HG02870 (cell line): ENCODE measurements around the gene CIROP.
A peak's percentile ranks its signal among the peaks of the same experiment; 100 is the strongest.

Source experiments
- ATAC-seq: cut with Tn5 transposase; IDR thresholded peaks from one replicate; pipeline ENCODE4 v1.9.1; 2021; ENCODE audit warnings: mild to moderate bottlenecking, moderate library complexity; ENCODE audit not compliant: unreplicated experiment

The CIROP gene

DNA sequence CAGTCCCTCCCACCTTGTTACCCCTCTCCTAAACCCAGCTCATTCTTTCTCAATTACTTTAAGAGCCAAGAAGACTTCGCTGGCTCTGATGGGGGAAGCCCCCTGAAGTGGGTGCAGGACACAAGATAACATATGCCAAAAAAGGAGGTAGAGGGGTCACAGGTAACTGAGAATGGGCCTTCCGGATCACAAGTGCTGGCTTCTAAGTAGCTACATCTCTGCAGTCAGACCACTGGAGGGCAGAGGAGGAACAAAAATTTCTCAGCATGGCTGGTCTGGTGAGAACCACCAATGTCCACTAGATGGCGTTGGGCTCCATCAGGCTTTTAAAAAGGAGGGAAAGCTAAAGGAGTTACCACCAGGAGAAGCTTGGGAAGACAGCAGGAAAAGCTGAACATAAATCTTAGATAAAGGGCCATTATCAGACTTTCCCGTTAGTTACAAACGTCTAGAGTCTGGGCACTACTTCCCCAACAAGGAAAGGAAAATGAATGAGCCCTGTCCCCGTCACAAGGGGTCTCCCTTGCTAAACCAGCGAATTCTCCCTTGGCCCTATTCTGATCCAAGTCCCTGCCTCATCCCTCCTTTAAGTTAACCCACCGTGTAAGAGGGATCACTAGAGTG lies 35.9 kb downstream of the CIROP start:
- ATAC-seq, result peak; percentile 47

- no peak for ATAC-seq
Observed at GRCh38 chr14:23067847-23068788, 36.7 kb downstream of the CIROP start.

DNA sequence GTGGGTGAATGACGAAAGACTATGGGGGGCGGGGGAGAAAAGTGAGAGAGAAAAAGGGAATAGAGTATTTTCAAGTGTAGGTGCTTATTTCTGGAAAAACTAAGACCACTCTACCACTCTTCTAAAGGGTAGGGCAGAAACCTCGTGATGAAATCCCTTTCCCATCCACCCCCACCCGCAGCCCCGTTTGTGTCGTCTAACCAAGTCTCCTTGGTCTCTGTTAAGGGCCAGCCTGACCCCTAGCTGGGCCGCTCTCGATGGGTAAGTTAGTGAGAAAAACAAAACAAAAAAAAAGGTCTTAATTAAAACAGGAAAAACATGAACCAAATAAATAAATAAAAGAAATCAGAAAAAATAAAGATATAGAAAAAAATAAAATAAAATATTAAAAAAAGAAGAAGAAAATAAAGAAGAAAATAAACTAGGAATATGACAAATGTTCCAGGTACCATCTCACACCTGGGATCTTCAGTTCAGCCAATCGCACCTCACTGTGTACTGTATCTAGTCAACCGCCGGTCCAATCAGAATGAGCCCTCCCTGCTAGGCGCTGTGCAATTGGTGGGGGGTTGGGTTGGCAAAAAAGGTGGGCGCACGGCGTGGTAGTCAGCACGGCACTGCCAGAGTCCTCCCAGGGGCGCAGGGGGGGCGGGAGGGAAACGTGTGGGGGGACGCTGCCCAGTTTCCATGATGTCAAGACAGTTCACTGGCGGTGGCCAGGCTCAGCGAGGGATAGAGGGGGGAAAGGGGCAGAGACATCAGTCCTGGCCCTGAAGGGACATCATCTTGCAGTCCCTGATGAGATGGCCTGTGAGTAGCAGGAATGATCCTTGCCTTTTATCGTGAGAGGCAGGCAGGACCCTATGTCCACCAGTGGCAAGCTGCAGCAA lies 37.7 kb downstream of the CIROP start:
- ATAC-seq, result no peak

- no peak for ATAC-seq
Observed at GRCh38 chr14:23066368-23066767, 38.4 kb downstream of the CIROP start.

DNA sequence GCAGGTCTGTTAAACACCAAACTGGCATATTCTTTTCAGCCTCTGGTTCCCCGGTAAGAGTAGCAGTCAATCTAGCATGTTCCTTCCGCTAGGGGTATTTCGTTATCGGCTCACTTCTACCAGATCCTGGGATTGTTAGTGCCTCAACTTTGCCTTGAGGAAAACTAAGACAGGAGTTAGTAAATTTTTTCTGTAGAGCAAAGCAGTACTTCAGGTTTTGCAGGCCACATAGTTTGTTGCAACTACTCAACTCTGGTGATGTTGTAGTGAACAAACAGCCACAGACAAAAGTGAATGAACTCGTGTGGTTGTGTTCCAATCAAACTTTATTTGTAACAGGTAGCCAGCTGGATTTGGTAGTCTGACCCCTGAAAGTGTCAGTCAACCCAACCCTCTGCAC lies 41.2 kb downstream of the CIROP start:
- ATAC-seq, result no peak

- no peak for ATAC-seq
Observed at GRCh38 chr14:23062002-23062401, 42.8 kb downstream of the CIROP start.

- no peak for ATAC-seq
Observed at GRCh38 chr14:23060536-23061260, 44.1 kb downstream of the CIROP start.

DNA sequence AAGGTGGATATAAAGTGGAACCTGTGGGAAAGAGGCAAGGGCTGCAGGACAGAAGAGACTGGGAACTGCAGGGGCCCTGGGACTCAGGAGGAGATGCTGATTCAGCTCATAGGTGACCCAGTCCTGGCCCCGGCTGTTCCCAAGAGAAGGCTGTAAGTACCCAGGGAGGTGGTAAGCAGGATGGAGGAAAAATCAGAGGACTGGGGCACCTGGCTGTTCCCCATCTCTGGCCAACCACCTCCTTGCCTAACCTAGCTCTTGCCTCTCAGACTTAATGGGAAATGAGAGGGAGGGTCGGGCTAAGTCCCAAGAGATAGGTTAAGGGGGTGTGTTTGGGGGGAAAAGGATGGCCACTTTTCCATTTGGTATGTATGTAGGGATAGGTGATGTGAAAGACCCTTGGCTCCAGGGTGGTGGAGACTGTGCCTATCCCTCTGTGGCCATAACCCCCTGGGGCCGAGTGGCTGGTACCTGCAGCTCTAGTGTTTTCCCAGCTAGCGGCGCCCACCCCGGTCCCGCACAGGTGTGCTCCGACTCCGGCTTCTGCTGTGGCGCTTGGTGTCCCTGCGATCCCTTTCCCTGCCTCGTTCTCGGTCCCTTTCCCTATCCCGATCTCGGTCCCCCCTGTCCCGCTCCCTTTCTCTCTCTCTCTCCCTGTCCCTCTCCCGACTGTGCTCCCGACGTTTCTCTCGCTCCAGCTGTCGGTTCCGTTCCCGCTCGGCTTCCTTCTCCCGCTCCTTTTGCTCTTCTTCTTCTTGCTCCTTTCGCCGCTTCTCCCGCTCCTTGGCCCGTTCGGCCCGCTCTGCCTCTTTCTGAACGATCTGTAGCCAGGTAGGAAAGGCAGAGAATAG lies 45.9 kb downstream of the CIROP start:
- no peak for ATAC-seq

GRCh38 chr14:23057757-23058653 lies 46.8 kb downstream of the CIROP start:
- peak; percentile 49 for ATAC-seq

GRCh38 chr14:23056956-23057756 lies 47.6 kb downstream of the CIROP start, which contains the start of gene CDH24:
Gene CDH24 (minus strand): TSS chr14:23057520. CDS start chr14:23055733, 1,787 bp downstream.
- ATAC-seq, result peak; percentile 42

- peak; percentile 62 for ATAC-seq
Observed at GRCh38 chr14:23056145-23056955, 48.4 kb downstream of the CIROP start.

- no peak for ATAC-seq
Observed at GRCh38 chr14:23055621-23056144, 49.1 kb downstream of the CIROP start.

DNA sequence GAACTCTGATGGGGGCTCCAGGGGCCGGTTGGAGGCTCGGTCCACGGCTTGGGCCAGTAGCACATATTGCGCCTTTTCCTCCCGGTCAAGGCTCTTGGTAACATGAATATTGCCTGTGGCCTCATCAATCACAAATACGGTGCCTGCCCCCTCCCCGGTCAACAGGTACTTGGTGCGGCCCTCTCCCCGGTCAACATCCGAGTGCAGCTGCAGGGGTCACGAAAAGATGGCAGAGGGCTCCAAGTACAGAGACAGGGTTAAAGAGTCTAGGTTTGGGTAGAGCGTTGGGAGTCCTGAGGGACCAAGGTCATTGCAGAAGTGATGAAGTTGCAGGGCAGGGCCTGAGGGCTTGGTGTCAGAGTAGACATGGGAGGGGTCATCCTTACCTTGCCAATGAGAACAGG lies 49.6 kb downstream of the CIROP start:
- no peak for ATAC-seq

DNA sequence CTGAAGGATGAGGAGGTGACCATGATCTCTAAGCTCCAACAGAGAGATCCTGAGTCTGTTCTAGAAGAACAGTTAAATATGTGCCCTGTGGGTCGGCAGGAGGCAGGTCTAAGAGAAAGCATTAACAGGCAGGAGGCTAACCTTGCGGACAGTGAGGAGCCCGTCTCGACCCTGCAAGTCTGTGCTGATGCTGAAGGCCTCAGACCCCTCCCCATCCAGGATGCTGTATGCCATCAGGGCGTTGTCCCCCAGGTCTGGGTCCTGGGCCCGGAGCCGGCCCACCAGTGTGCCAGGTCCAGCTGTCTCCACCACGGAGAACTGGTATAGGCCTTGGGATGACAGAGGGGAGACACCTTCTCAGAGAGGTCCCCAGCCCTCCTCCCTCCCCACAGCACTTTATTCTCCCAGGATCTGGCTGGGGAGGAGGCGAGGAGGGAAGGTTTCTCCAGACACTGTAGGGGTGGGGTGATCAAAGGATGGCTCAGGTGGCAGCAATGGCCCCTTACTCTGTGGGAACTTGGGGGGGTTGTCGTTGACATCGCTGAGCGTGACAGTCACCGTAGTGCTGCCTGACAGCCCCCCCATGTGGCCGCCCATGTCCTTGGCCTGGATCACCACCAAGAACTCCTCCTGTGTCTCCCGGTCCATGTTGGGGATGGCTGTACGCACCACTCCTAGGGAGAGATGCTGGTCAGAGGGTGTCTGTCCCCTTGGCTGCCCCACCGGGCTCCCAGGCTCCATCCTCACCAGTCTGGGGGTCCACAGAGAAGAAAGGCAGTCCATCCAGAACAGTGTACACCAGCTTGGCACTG lies 50.6 kb downstream of the CIROP start:
- no peak for ATAC-seq

GRCh38 chr14:23053426-23053825 lies 51.4 kb downstream of the CIROP start:
- no peak for ATAC-seq

GRCh38 chr14:23052671-23053070 lies 52.1 kb downstream of the CIROP start:
- no peak for ATAC-seq
